ENCODE measurements around the gene UNK. TPM values are rescaled to one million over a fixed set of nuclear protein-coding genes. Genes with fewer than 3 reads are reported as not detected.

The UNK gene
- 18.5 and 19.3 TPM in 2 replicates for total RNA-seq

GRCh38 chr17:75784473-75785015, at the start of gene UNK:
TSS of gene UNK (plus strand) at chr17:75784806. CDS start at chr17:75784881, 75 bp downstream.

GRCh38 chr17:75764711-75765421, 19.7 kb upstream of the UNK start, which contains the start of gene GALK1:
TSS of gene GALK1 (minus strand) at chr17:75765192. CDS start at chr17:75765136, 56 bp downstream.

GRCh38 chr17:75843577-75844529, 59.2 kb downstream of the UNK start, which contains the start of gene UNC13D:
TSS of gene UNC13D (minus strand) at chr17:75844404. CDS start at chr17:75844337, 67 bp downstream.

GRCh38 chr17:75855310-75856061, 70.9 kb downstream of the UNK start, which contains the start of gene WBP2:
TSS of gene WBP2 (minus strand) at chr17:75855335. CDS start at chr17:75855297, 38 bp downstream.

Other genes starting within 250 kb of the UNK start
- 4.2 and 5.7 TPM in 2 replicates for gene MYO15B, start 197.0 kb upstream of the UNK start, total RNA-seq
- 0.07 TPM in 1 of 2 replicates, not detected in the other for gene SMIM5, start 151.4 kb upstream of the UNK start, total RNA-seq
- gene RECQL5, start 117.7 kb upstream of the UNK start, total RNA-seq = 16.7 and 24.2 TPM in 2 replicates
- 36.0 and 42.2 TPM in 2 replicates for gene SAP30BP, start 117.5 kb upstream of the UNK start, total RNA-seq
- 0.13 and 0.69 TPM in 2 replicates for gene ITGB4, start 63.3 kb upstream of the UNK start, total RNA-seq
- gene GALK1, start 19.6 kb upstream of the UNK start, total RNA-seq = 34.0 and 49.6 TPM in 2 replicates
- gene UNC13D, start 59.6 kb downstream of the UNK start, total RNA-seq = 1.8 and 3.0 TPM in 2 replicates
- gene WBP2, start 70.5 kb downstream of the UNK start, total RNA-seq = 45.3 and 64.9 TPM in 2 replicates
- 13.1 and 17.7 TPM in 2 replicates for gene TRIM47, start 93.8 kb downstream of the UNK start, total RNA-seq
- gene TRIM65, start 112.1 kb downstream of the UNK start, total RNA-seq = 16.5 and 26.6 TPM in 2 replicates
- 23.9 and 28.4 TPM in 2 replicates for gene MRPL38, start 120.1 kb downstream of the UNK start, total RNA-seq
- gene FBF1, start 156.2 kb downstream of the UNK start, total RNA-seq = 12.8 and 15.9 TPM in 2 replicates
- 55.8 and 58.2 TPM in 2 replicates for gene ACOX1, start 194.4 kb downstream of the UNK start, total RNA-seq
- gene TEN1, start 194.4 kb downstream of the UNK start, total RNA-seq = 12.5 and 13.6 TPM in 2 replicates
- gene CDK3, start 216.0 kb downstream of the UNK start, total RNA-seq = 2.3 and 3.4 TPM in 2 replicates
- under 0.01 and 0.10 TPM in 2 replicates for gene EVPL, start 242.5 kb downstream of the UNK start, total RNA-seq

Measured in smooth muscle cell of the pulmonary artery (primary cell).